MCF 10A (cell line): ENCODE results near the gene CLDN5. TPM values are rescaled to one million over a fixed set of nuclear protein-coding genes. Genes with fewer than 3 reads are reported as not detected.

Experiments used
- BruUV-seq: library from RNA; stranded (reverse); fragments of 400-500 nt; replicated peaks from 2 replicates; lab custom pipeline; 2021; lab: Mats Ljungman, UMichigan
- CTCF ChIA-PET: fragments of 300-600 bp; sonication (Branson Sonifier 250); formaldehyde crosslinking; extraction: SDS; loops from one replicate; lab custom pipeline; 2021; ENCODE audit warnings: antibody characterized with exemption, inconsistent platforms; lab: Yijun Ruan, JAX
- POLR2A ChIA-PET: fragments of 300-600, 350-650 bp; sonication (Branson Sonifier 250); formaldehyde crosslinking; extraction: SDS; loops from one replicate; lab custom pipeline; 2020; ENCODE audit warnings: antibody characterized with exemption, inconsistent platforms; lab: Yijun Ruan, JAX
- DNase-seq: peaks from one replicate; pipeline ENCODE4 v3.0.0-alpha.2; 2018; ENCODE audit not compliant: unreplicated experiment
- H3K27ac Mint-ChIP-seq: one replicate; pipeline ENCODE4 v1.8.0; 2022; ENCODE audit warnings: mild to moderate bottlenecking, low read depth, mixed read lengths; ENCODE audit not compliant: unreplicated experiment
- H3K27me3 Mint-ChIP-seq: one replicate; pipeline ENCODE4 v1.8.0; 2022; ENCODE audit warnings: mixed read lengths; ENCODE audit not compliant: insufficient read depth, unreplicated experiment
- H3K36me3 Mint-ChIP-seq: one replicate; pipeline ENCODE4 v1.8.0; 2022; ENCODE audit warnings: mild to moderate bottlenecking, moderate library complexity, mixed read lengths; ENCODE audit not compliant: insufficient read depth, unreplicated experiment
- H3K4me1 Mint-ChIP-seq: one replicate; pipeline ENCODE4 v1.8.0; 2022; ENCODE audit warnings: mixed read lengths; ENCODE audit not compliant: insufficient read depth, unreplicated experiment
- H3K4me3 Mint-ChIP-seq: one replicate; pipeline ENCODE4 v1.8.0; 2022; ENCODE audit warnings: mild to moderate bottlenecking, moderate library complexity, mixed read lengths; ENCODE audit not compliant: unreplicated experiment
- H3K9me3 Mint-ChIP-seq: one replicate; pipeline ENCODE4 v1.8.0; 2022; ENCODE audit warnings: mixed read lengths; ENCODE audit not compliant: unreplicated experiment
- CTCF ChIP-seq: fragments of 200-600 bp; IDR thresholded peaks from one replicate; pipeline ENCODE4 v1.8.0; 2022; ENCODE audit warnings: antibody characterized with exemption, mild to moderate bottlenecking; ENCODE audit not compliant: unreplicated experiment
- intact Hi-C: fragments of 100-400 bp; cut with micrococcal nuclease; formaldehyde crosslinking; loops from 2 replicates; pipeline ENCODE4 v1.14.1; 2022
- total RNA-seq: library from RNA; stranded (reverse); gene quantifications from 2 replicates; pipeline ENCODE4 v1.2.3, GENCODE V29; 2022

CLDN5 gene
- total RNA-seq, 1 experiment from 2014 or later = not detected

GRCh38 chr22:19526076-19526701 lies 2.0 kb upstream of the CLDN5 start:
- BruUV-seq = no TSS peak
- ChIA-PET CTCF (no interaction called here), POLR2A (no interaction called here)
- no peaks in the 10 kb centered on the region for H3K4me1 Mint-ChIP-seq
- intact Hi-C loops = no loop called here
- no peaks in the 10 kb centered on the region for H3K9me3 Mint-ChIP-seq
- no peak overlapping the region for H3K27ac Mint-ChIP-seq
- H3K4me3 Mint-ChIP-seq = no peak overlapping the region
- H3K27me3 Mint-ChIP-seq = no peaks in the 10 kb centered on the region
- H3K36me3 Mint-ChIP-seq = no peaks in the 10 kb centered on the region
- TF ChIP-seq CTCF = no peak
- DNase-seq = no peak

DNA sequence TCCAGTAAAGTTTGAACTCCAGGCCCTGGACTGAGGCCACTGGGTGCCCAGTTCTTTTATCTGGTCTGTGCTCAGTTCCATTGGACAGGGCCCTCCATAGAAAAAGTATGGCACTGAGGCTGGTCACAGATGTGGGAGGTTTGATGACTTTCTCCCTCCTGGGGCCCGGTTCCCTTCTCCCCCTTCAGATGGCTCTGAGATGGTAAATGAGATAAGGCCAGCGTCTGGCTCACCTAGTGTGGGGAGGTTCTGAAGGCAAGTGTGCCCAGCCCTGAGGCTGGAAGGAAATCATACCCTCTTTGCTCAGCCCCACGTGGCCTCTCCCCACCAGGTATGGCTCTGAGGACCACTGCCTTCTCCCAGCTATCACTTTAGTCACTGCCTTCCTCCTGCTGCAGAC lies 1.5 kb upstream of the CLDN5 start:
- H3K27me3 Mint-ChIP-seq = no peaks in the 10 kb centered on the region
- H3K4me3 Mint-ChIP-seq = no peak overlapping the region
- BruUV-seq = no TSS peak

GRCh38 chr22:19525116-19525660 lies 978 bp upstream of the CLDN5 start:
- Mint-ChIP-seq H3K36me3 (no peaks in the 10 kb centered on the region), H3K4me3 (no peak overlapping the region), H3K27me3 (no peaks in the 10 kb centered on the region), H3K9me3 (no peaks in the 10 kb centered on the region), H3K27ac (no peak overlapping the region), H3K4me1 (no peaks in the 10 kb centered on the region)
- POLR2A ChIA-PET = no interaction called here
- no peak for DNase-seq
- no TSS peak for BruUV-seq
- no peak for TF ChIP-seq CTCF
- intact Hi-C loops = no loop called here
- CTCF ChIA-PET = no interaction called here

More for the DNA sequence above, 1.5 kb upstream of the CLDN5 start:
- H3K4me1 Mint-ChIP-seq = no peaks in the 10 kb centered on the region
- H3K36me3 Mint-ChIP-seq = no peaks in the 10 kb centered on the region
- TF ChIP-seq CTCF = no peak
- H3K27ac Mint-ChIP-seq = no peak overlapping the region
- no peak for DNase-seq
- H3K9me3 Mint-ChIP-seq = no peaks in the 10 kb centered on the region
- ChIA-PET POLR2A (no interaction called here), CTCF (no interaction called here)
- intact Hi-C loops = no loop called here

- Mint-ChIP-seq H3K4me1 (no peaks in the 10 kb centered on the region), H3K36me3 (peaks cover 4% of the 10 kb centered on the region), H3K27ac (no peak overlapping the region), H3K27me3 (no peaks in the 10 kb centered on the region), H3K9me3 (no peaks in the 10 kb centered on the region), H3K4me3 (no peak overlapping the region)
- ChIA-PET POLR2A (no interaction called here), CTCF (interaction anchor here (0.7 kb wide), 1 partner anchor 447 kb away, joined by 3 read pairs; no protein-coding TSS in a partner anchor)
- DNase-seq = no peak
- intact Hi-C loops = no loop called here
- no peak for TF ChIP-seq CTCF
- no TSS peak for BruUV-seq
Measured at GRCh38 chr22:19523240-19524169, 705 bp downstream of the CLDN5 start.
